ENCODE results near the gene GRID2.
"Not testable (repeated sequence)": the region's sequence is repeated elsewhere in the genome, so short reads cannot be mapped to it uniquely, and the experiment has no call there.

The GRID2 gene

DNA sequence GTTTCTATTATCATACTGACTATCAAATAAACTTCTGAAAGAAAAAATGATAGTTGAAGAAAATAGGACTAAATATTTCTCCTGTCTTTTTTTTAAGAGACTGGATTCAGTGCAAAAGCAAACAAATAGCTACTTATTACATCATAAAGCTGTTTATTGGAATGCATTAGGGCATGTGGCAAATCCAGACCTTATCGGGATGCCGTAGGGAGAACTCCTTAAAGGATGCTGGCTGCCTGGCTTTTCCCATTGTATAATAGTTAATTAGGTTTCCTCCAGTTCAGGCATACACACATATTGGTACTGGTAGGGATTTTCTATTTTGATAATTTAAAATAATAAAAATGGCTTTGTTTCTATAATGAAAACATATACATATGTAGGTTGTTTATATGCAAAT is 985.5 kb downstream of the GRID2 start:
- H3K36me3 ChIP-seq (ENCODE audit: control insufficient read depth, insufficient read depth, low read length) = no peaks in the 10 kb centered on the region
- no peaks in the 10 kb centered on the region for H3K27me3 ChIP-seq (ENCODE audit: control insufficient read depth, insufficient read depth, low read length)
- no peak overlapping the region for H3K9ac ChIP-seq (ENCODE audit: low read depth, low read length)
- H3K9me3 ChIP-seq (ENCODE audit: control insufficient read depth, insufficient read depth, low read length) = no peaks in the 10 kb centered on the region
- no peak overlapping the region for H3K4me3 ChIP-seq (ENCODE audit: low read depth, low read length)
- no peaks in the 10 kb centered on the region for H3K4me1 ChIP-seq (ENCODE audit: control insufficient read depth, insufficient read depth, low read length)

DNA sequence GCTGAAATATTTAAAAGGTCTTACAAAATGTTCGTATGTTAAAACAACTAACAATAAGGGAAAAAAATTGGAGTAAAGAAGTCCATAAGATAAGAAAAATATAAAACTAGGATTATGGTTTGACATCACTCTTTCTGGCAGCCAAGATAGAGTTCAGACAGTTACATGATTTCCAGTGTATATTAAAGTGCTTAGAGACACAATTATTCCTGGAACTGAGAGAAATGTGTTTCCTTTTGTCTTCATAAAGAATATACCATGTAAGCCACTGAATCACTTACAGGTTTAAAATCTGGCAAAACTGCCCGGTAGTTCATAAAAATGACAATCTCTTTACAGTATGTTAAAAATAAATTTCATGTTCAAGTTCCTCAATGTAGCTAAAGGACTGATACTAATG is 986.1 kb downstream of the GRID2 start:
- Histone ChIP-seq H3K36me3 (ENCODE audit: control insufficient read depth, insufficient read depth, low read length) (no peaks in the 10 kb centered on the region), H3K4me3 (ENCODE audit: low read depth, low read length) (no peak overlapping the region), H3K9ac (ENCODE audit: low read depth, low read length) (no peak overlapping the region), H3K9me3 (ENCODE audit: control insufficient read depth, insufficient read depth, low read length) (no peaks in the 10 kb centered on the region), H3K27me3 (ENCODE audit: control insufficient read depth, insufficient read depth, low read length) (no peaks in the 10 kb centered on the region), H3K4me1 (ENCODE audit: control insufficient read depth, insufficient read depth, low read length) (no peaks in the 10 kb centered on the region)

- Histone ChIP-seq H3K27me3 (ENCODE audit: control insufficient read depth, insufficient read depth, low read length) (no peaks in the 10 kb centered on the region), H3K4me1 (ENCODE audit: control insufficient read depth, insufficient read depth, low read length) (peaks cover 8% of the 10 kb centered on the region), H3K36me3 (ENCODE audit: control insufficient read depth, insufficient read depth, low read length) (no peaks in the 10 kb centered on the region), H3K9ac (ENCODE audit: low read depth, low read length) (no peak overlapping the region), H3K4me3 (ENCODE audit: low read depth, low read length) (no peak overlapping the region), H3K9me3 (ENCODE audit: control insufficient read depth, insufficient read depth, low read length) (no peaks in the 10 kb centered on the region)
Observed at GRCh38 chr4:93299118-93299517, 995.4 kb downstream of the GRID2 start.

DNA sequence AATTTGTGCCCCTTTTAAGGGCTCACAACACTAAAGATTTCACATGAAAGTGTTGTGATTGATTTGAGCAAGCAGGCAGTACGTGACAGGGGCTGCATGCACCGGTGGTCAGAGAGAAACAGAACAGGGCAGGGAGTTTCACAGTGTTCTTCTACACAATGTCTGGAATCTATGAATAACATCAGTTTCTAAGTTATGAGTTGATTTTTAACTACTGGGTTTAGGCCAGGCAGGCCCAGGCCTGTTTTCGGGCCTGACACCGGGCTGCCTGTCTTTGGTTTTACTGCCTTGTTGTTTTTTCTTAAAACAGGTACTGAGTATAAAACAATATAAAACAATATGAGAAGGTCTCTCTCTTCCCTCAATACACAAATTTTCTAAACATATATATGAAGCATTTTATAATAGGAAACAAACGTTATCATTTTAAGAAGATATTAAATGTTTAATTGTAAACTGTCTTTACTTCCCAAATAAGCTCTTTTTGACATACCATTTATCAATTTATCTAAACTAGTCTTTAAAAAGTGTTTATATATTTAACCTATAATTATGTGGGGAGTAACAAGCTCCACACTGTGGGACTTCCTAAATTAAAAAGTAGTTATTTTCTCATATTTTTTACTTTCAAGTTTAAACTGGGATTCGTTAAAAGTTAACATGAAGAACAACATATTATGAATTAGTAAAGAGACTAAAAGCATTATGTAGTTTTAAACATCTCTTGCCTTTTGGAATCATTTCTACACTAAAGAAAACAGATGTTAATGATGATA is 997.2 kb downstream of the GRID2 start:
- not testable (repeated sequence) for H3K9me3 ChIP-seq (ENCODE audit: control insufficient read depth, insufficient read depth, low read length); H3K36me3 ChIP-seq (ENCODE audit: control insufficient read depth, insufficient read depth, low read length); H3K9ac ChIP-seq (ENCODE audit: low read depth, low read length); H3K4me3 ChIP-seq (ENCODE audit: low read depth, low read length); H3K27me3 ChIP-seq (ENCODE audit: control insufficient read depth, insufficient read depth, low read length); H3K4me1 ChIP-seq (ENCODE audit: control insufficient read depth, insufficient read depth, low read length)

DNA sequence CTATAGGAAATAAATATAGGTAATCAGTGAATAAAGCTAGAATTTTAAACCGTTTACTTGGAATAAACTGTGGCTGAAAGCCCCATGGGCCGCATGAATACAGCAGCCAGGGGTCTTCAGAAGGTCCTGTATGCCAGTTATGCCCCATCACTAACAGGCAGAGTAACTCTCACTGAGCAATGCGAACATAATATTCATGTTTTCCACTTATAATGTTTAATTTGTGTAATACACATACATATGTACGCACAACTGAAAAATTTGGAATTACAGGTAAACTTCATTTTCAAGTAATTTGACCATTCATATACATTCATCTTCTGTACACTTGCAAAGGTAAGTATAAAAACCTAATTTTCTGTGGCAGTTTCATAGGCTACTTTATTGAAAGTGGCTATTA is 998.5 kb downstream of the GRID2 start:
- H3K9me3 ChIP-seq (ENCODE audit: control insufficient read depth, insufficient read depth, low read length) = no peaks in the 10 kb centered on the region
- no peaks in the 10 kb centered on the region for H3K27me3 ChIP-seq (ENCODE audit: control insufficient read depth, insufficient read depth, low read length)
- no peak overlapping the region for H3K9ac ChIP-seq (ENCODE audit: low read depth, low read length)
- H3K4me1 ChIP-seq (ENCODE audit: control insufficient read depth, insufficient read depth, low read length) = peaks cover 8% of the 10 kb centered on the region
- H3K4me3 ChIP-seq (ENCODE audit: low read depth, low read length) = no peak overlapping the region
- H3K36me3 ChIP-seq (ENCODE audit: control insufficient read depth, insufficient read depth, low read length) = no peaks in the 10 kb centered on the region

- H3K9me3 ChIP-seq (ENCODE audit: control insufficient read depth, insufficient read depth, low read length) = no peaks in the 10 kb centered on the region
- H3K4me3 ChIP-seq (ENCODE audit: low read depth, low read length) = no peak overlapping the region
- no peaks in the 10 kb centered on the region for H3K36me3 ChIP-seq (ENCODE audit: control insufficient read depth, insufficient read depth, low read length)
- H3K4me1 ChIP-seq (ENCODE audit: control insufficient read depth, insufficient read depth, low read length) = peaks cover 8% of the 10 kb centered on the region
- no peaks in the 10 kb centered on the region for H3K27me3 ChIP-seq (ENCODE audit: control insufficient read depth, insufficient read depth, low read length)
- H3K9ac ChIP-seq (ENCODE audit: low read depth, low read length) = no peak overlapping the region
Observed at GRCh38 chr4:93303440-93303839, 999.7 kb downstream of the GRID2 start.

DNA sequence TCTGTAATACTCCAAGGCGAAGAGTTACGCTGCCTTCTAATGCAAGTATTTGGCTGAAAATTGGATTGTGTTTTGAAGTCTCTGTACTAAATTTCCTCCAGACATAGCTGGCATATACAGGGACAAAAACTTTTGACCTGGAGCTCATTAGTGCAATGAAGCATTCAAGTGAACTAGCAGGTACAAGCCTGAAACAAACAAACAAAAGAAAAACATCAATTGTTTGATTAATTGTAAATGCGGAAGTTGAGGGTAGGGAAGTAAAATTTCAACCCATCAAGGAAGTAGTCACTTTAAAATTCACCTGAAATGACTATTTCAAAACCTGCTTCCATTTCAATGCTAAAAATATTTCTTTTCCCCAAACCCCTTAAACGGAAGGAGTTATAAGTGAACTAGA is 1008.5 kb downstream of the GRID2 start:
- Histone ChIP-seq H3K36me3 (ENCODE audit: control insufficient read depth, insufficient read depth, low read length) (no peaks in the 10 kb centered on the region), H3K27me3 (ENCODE audit: control insufficient read depth, insufficient read depth, low read length) (no peaks in the 10 kb centered on the region), H3K9ac (ENCODE audit: low read depth, low read length) (no peak overlapping the region), H3K9me3 (ENCODE audit: control insufficient read depth, insufficient read depth, low read length) (no peaks in the 10 kb centered on the region), H3K4me3 (ENCODE audit: low read depth, low read length) (no peak overlapping the region), H3K4me1 (ENCODE audit: control insufficient read depth, insufficient read depth, low read length) (no peaks in the 10 kb centered on the region)

- Histone ChIP-seq H3K27me3 (ENCODE audit: control insufficient read depth, insufficient read depth, low read length) (no peaks in the 10 kb centered on the region), H3K9me3 (ENCODE audit: control insufficient read depth, insufficient read depth, low read length) (no peaks in the 10 kb centered on the region), H3K4me3 (ENCODE audit: low read depth, low read length) (no peak overlapping the region), H3K9ac (ENCODE audit: low read depth, low read length) (no peak overlapping the region), H3K36me3 (ENCODE audit: control insufficient read depth, insufficient read depth, low read length) (no peaks in the 10 kb centered on the region), H3K4me1 (ENCODE audit: control insufficient read depth, insufficient read depth, low read length) (no peaks in the 10 kb centered on the region)
Observed at GRCh38 chr4:93313197-93313596, 1009.4 kb downstream of the GRID2 start.

- H3K36me3 ChIP-seq (ENCODE audit: control insufficient read depth, insufficient read depth, low read length) = no peaks in the 10 kb centered on the region
- no peak overlapping the region for H3K9ac ChIP-seq (ENCODE audit: low read depth, low read length)
- H3K4me1 ChIP-seq (ENCODE audit: control insufficient read depth, insufficient read depth, low read length) = peaks cover 3% of the 10 kb centered on the region
- H3K27me3 ChIP-seq (ENCODE audit: control insufficient read depth, insufficient read depth, low read length) = no peaks in the 10 kb centered on the region
- no peak overlapping the region for H3K4me3 ChIP-seq (ENCODE audit: low read depth, low read length)
- no peaks in the 10 kb centered on the region for H3K9me3 ChIP-seq (ENCODE audit: control insufficient read depth, insufficient read depth, low read length)
Observed at GRCh38 chr4:93317057-93317456, 1013.3 kb downstream of the GRID2 start.

DNA sequence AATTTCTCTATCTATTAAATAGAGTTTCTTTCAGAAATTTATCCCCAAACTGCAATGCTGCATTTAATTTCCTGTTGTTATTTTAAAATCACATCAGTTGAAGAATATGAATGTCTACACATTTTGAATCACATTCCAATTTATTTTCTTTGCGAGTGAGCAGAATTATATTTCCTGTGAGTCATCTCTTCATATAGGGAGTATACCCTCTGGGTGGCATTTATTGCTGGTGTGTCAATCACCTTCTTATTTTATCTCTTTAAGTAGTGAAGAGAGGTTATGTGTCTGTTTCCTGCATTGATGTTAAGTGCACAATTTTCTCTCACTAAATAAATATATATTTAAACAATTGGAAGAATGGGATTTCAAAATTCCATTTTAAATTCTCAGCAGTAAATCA is 1013.8 kb downstream of the GRID2 start:
- H3K9ac ChIP-seq (ENCODE audit: low read depth, low read length) = no peak overlapping the region
- H3K27me3 ChIP-seq (ENCODE audit: control insufficient read depth, insufficient read depth, low read length) = no peaks in the 10 kb centered on the region
- H3K4me3 ChIP-seq (ENCODE audit: low read depth, low read length) = no peak overlapping the region
- H3K36me3 ChIP-seq (ENCODE audit: control insufficient read depth, insufficient read depth, low read length) = no peaks in the 10 kb centered on the region
- no peaks in the 10 kb centered on the region for H3K9me3 ChIP-seq (ENCODE audit: control insufficient read depth, insufficient read depth, low read length)
- peaks cover 3% of the 10 kb centered on the region for H3K4me1 ChIP-seq (ENCODE audit: control insufficient read depth, insufficient read depth, low read length)

- no peaks in the 10 kb centered on the region for H3K27me3 ChIP-seq (ENCODE audit: control insufficient read depth, insufficient read depth, low read length)
Observed at GRCh38 chr4:93319041-93319440, 1015.3 kb downstream of the GRID2 start.

DNA sequence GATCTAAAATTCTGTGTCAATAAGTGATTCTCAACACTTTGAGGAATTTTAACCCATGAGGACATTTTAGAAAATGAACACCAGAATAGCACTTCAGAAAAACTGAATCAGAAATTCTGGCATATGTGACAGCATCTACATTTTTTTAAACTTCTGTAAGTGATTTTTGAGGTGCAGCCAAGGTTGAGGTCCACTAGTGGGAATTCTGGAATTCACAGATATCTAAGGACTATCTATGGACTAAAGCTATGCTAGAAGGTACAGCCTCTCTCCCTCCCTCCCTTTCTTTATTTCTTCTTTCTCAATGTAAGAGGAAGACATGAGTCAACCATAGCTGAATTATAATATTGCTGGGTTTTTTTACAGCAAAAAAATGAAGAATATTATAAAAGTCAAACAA is 1016.6 kb downstream of the GRID2 start:
- no peaks in the 10 kb centered on the region for H3K36me3 ChIP-seq (ENCODE audit: control insufficient read depth, insufficient read depth, low read length)
- H3K9me3 ChIP-seq (ENCODE audit: control insufficient read depth, insufficient read depth, low read length) = no peaks in the 10 kb centered on the region
- no peak overlapping the region for H3K4me3 ChIP-seq (ENCODE audit: low read depth, low read length)
- H3K4me1 ChIP-seq (ENCODE audit: control insufficient read depth, insufficient read depth, low read length) = peaks cover 3% of the 10 kb centered on the region
- H3K27me3 ChIP-seq (ENCODE audit: control insufficient read depth, insufficient read depth, low read length) = no peaks in the 10 kb centered on the region
- H3K9ac ChIP-seq (ENCODE audit: low read depth, low read length) = no peak overlapping the region

More at GRCh38 chr4:93319041-93319440, 1015.3 kb downstream of the GRID2 start:
- H3K9me3 ChIP-seq (ENCODE audit: control insufficient read depth, insufficient read depth, low read length) = no peaks in the 10 kb centered on the region
- H3K9ac ChIP-seq (ENCODE audit: low read depth, low read length) = no peak overlapping the region
- H3K36me3 ChIP-seq (ENCODE audit: control insufficient read depth, insufficient read depth, low read length) = no peaks in the 10 kb centered on the region
- no peak overlapping the region for H3K4me3 ChIP-seq (ENCODE audit: low read depth, low read length)
- H3K4me1 ChIP-seq (ENCODE audit: control insufficient read depth, insufficient read depth, low read length) = peaks cover 3% of the 10 kb centered on the region
